KMS-11 (cell line): ENCODE results near the gene MYZAP.

Source experiments
- H2AFZ ChIP-seq: fragments of 200-600 bp; sonication (generic); 2 replicates; pipeline ENCODE4 v1.6.1; 2016; ENCODE audit warnings: antibody characterized with exemption, mixed run types, low read depth
- H3K27ac ChIP-seq: fragments of 200-600 bp; sonication (generic); 2 replicates; pipeline ENCODE4 v1.6.1; 2016; ENCODE audit warnings: mild to moderate bottlenecking, mixed run types
- H3K27me3 ChIP-seq: fragments of 200-600 bp; sonication (generic); 2 replicates; pipeline ENCODE4 v1.6.1; 2017; ENCODE audit warnings: mild to moderate bottlenecking, low read depth, mixed run types, moderate library complexity; ENCODE audit not compliant: insufficient read depth
- H3K36me3 ChIP-seq: fragments of 200-600 bp; sonication (generic); 2 replicates; pipeline ENCODE4 v1.6.1; 2017; ENCODE audit warnings: mild to moderate bottlenecking, mixed run types; ENCODE audit not compliant: insufficient read depth
- H3K4me1 ChIP-seq: fragments of 200-600 bp; sonication (generic); 2 replicates; pipeline ENCODE4 v1.6.1; 2016; ENCODE audit warnings: mild to moderate bottlenecking, low read depth, mixed run types; ENCODE audit not compliant: poor library complexity, severe bottlenecking
- H3K4me2 ChIP-seq: fragments of 200-600 bp; sonication (generic); 2 replicates; pipeline ENCODE4 v1.7.0; 2016; ENCODE audit warnings: mild to moderate bottlenecking, mixed run types
- H3K4me3 ChIP-seq: fragments of 200-600 bp; sonication (generic); IDR thresholded peaks from 2 replicates; pipeline ENCODE4 v1.6.1; 2017; ENCODE audit warnings: low read depth, low read length, mixed read lengths; ENCODE audit not compliant: insufficient read depth
- H3K79me2 ChIP-seq: fragments of 200-600 bp; sonication (generic); 2 replicates; pipeline ENCODE4 v1.6.1; 2016; ENCODE audit warnings: low read depth, mixed run types; ENCODE audit not compliant: insufficient read depth
- H3K9ac ChIP-seq: fragments of 200-600 bp; sonication (generic); 2 replicates; pipeline ENCODE4 v1.6.1; 2016; ENCODE audit warnings: mild to moderate bottlenecking, mixed run types
- H4K20me1 ChIP-seq: fragments of 200-600 bp; sonication (generic); 2 replicates; pipeline ENCODE4 v1.6.1; 2016; ENCODE audit warnings: mild to moderate bottlenecking, mixed run types; ENCODE audit not compliant: insufficient read depth
- CTCF ChIP-seq: fragments of 200-600 bp; sonication (generic); conservative IDR thresholded peaks from 2 replicates; pipeline ENCODE4 v1.6.1; 2017; ENCODE audit warnings: low read depth, mild to moderate bottlenecking, antibody characterized with exemption, low read length, moderate library complexity, mixed read lengths

MYZAP gene

GRCh38 chr15:57580428-57580827 is 11.3 kb upstream of the MYZAP start:
- no peaks in the 10 kb centered on the region for H4K20me1 ChIP-seq
- no peak overlapping the region for H3K27ac ChIP-seq
- H2AFZ ChIP-seq, result no peak overlapping the region
- H3K4me1 ChIP-seq, result no peaks in the 10 kb centered on the region
- no peak overlapping the region for H3K4me2 ChIP-seq
- H3K36me3 ChIP-seq, result no peaks in the 10 kb centered on the region
- H3K4me3 ChIP-seq, result no peak overlapping the region
- no peak for TF ChIP-seq CTCF
- H3K9ac ChIP-seq, result no peak overlapping the region
- H3K79me2 ChIP-seq, result no peaks in the 10 kb centered on the region
- H3K27me3 ChIP-seq, result no peaks in the 10 kb centered on the region

- Histone ChIP-seq H2AFZ (no peak overlapping the region), H4K20me1 (no peaks in the 10 kb centered on the region), H3K4me1 (no peaks in the 10 kb centered on the region), H3K36me3 (no peaks in the 10 kb centered on the region), H3K9ac (no peak overlapping the region), H3K4me3 (no peak overlapping the region), H3K27me3 (no peaks in the 10 kb centered on the region), H3K27ac (no peak overlapping the region), H3K4me2 (no peak overlapping the region), H3K79me2 (no peaks in the 10 kb centered on the region)
- no peak for TF ChIP-seq CTCF
These were observed 10.8 kb upstream of the MYZAP start for GRCh38 chr15:57580866-57581265.

- Histone ChIP-seq H3K9ac (no peak overlapping the region), H2AFZ (no peak overlapping the region), H3K4me1 (no peaks in the 10 kb centered on the region), H3K27me3 (no peaks in the 10 kb centered on the region), H3K4me2 (no peak overlapping the region), H3K79me2 (no peaks in the 10 kb centered on the region), H4K20me1 (no peaks in the 10 kb centered on the region), H3K36me3 (no peaks in the 10 kb centered on the region), H3K27ac (no peak overlapping the region), H3K4me3 (no peak overlapping the region)
- no peak for TF ChIP-seq CTCF
These were observed 9.6 kb upstream of the MYZAP start for GRCh38 chr15:57582090-57582489.

- TF ChIP-seq CTCF, result no peak
- Histone ChIP-seq H3K4me2 (no peak overlapping the region), H3K4me1 (no peaks in the 10 kb centered on the region), H3K27me3 (no peaks in the 10 kb centered on the region), H3K36me3 (no peaks in the 10 kb centered on the region), H4K20me1 (no peaks in the 10 kb centered on the region), H2AFZ (no peak overlapping the region), H3K79me2 (no peaks in the 10 kb centered on the region), H3K4me3 (no peak overlapping the region), H3K9ac (no peak overlapping the region), H3K27ac (no peak overlapping the region)
These were observed 8.4 kb upstream of the MYZAP start for GRCh38 chr15:57583282-57583681.

- Histone ChIP-seq H3K27me3 (no peaks in the 10 kb centered on the region), H3K79me2 (no peaks in the 10 kb centered on the region), H3K36me3 (no peaks in the 10 kb centered on the region), H3K27ac (no peak overlapping the region), H3K4me2 (no peak overlapping the region), H3K4me1 (no peaks in the 10 kb centered on the region), H3K4me3 (no peak overlapping the region), H4K20me1 (no peaks in the 10 kb centered on the region), H3K9ac (no peak overlapping the region), H2AFZ (no peak overlapping the region)
- TF ChIP-seq CTCF, result no peak
These were observed 8.0 kb upstream of the MYZAP start for GRCh38 chr15:57583720-57584119.
